GM10248 (cell line): ENCODE results near the gene POLE4.

ENCODE experiments used
- CTCF ChIA-PET: fragments of 300-600 bp; sonication (Branson Sonifier 250); formaldehyde crosslinking; extraction: SDS; loops from one replicate; lab custom pipeline; 2021; ENCODE audit warnings: antibody characterized with exemption; lab: Yijun Ruan, JAX
- POLR2A ChIA-PET: fragments of 350-650 bp; sonication (Branson Sonifier 250); formaldehyde crosslinking; extraction: SDS; loops from one replicate; lab custom pipeline; 2020; ENCODE audit warnings: antibody characterized with exemption; lab: Yijun Ruan, JAX
- DNase-seq: peaks from one replicate; pipeline ENCODE4 v3.0.0; 2012; ENCODE audit errors: extremely low spot score
- TF ChIP-seq, protein P1 (sequence below): IDR thresholded peaks from 2 replicates; pipeline ENCODE4 v1.5.1; 2012; ENCODE audit warnings: mild to moderate bottlenecking, low read depth; ENCODE audit errors: extremely low read depth, missing control alignments, control extremely low read depth

Gene POLE4

DNA sequence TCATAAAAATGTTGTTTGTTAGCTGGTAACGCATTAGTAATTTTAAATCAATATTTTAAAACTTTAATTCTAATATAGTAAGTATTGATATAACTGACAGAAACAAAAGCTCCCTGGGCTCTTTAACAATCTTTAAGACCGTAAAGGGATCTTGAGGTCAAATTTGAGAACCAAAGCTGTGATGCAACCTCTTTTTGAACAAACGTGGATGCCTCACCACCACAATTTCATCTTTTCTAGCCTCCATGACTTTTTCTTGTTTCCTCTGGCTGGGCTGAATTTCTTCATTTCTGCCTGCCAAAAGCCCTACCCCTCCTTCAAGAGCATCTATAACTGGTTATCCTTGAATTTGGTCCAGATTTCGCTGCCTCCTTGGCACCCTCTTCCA, 563 bp upstream of the POLE4 start:
- ChIA-PET POLR2A (no interaction called here), CTCF (no interaction called here)
- TF ChIP-seq, protein P1, sequence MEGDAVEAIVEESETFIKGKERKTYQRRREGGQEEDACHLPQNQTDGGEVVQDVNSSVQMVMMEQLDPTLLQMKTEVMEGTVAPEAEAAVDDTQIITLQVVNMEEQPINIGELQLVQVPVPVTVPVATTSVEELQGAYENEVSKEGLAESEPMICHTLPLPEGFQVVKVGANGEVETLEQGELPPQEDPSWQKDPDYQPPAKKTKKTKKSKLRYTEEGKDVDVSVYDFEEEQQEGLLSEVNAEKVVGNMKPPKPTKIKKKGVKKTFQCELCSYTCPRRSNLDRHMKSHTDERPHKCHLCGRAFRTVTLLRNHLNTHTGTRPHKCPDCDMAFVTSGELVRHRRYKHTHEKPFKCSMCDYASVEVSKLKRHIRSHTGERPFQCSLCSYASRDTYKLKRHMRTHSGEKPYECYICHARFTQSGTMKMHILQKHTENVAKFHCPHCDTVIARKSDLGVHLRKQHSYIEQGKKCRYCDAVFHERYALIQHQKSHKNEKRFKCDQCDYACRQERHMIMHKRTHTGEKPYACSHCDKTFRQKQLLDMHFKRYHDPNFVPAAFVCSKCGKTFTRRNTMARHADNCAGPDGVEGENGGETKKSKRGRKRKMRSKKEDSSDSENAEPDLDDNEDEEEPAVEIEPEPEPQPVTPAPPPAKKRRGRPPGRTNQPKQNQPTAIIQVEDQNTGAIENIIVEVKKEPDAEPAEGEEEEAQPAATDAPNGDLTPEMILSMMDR = no peak
- DNase-seq = no peak

DNA sequence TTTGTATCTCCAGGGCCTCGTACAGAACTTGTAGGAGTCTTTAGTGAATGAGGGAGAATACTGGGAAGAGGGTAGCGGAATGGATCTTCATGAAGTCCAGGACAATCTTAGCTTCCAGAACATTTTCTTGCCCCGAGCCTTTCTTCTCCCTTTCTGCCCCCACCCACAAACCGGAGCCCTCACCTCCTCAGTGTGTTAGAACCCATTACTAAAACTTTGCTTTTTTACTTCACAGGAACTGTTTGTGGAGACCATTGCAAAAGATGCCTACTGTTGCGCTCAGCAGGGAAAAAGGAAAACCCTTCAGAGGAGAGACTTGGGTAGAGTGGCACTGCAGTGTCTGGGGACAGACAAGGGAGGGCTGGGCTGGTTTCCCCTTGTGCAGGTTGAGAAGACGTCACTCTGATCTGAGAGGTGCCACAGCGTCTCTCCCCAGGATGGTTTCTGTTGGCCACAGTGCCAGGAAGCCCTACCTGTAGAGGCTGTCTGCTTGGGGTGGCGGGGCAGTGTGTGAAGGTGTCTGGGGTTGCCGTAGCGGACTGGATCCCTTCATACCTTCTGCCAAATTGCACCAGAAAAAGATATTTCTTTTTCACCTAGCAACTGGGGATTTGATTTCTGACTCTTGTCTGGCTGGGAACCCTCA, 786 bp downstream of the POLE4 start:
- POLR2A ChIA-PET = no interaction called here
- CTCF ChIA-PET = no interaction called here
- no peak for DNase-seq
- TF ChIP-seq, protein P1 = no peak

GRCh38 chr2:74966887-74967286, 8.4 kb downstream of the POLE4 start:
- TF ChIP-seq, protein P1 = no peak
- ChIA-PET POLR2A (no interaction called here), CTCF (interaction anchor here (1.0 to 1.6 kb wide), 4 partner anchors 10 to 48 kb away, joined by 3 read pairs; no protein-coding TSS in a partner anchor)
- DNase-seq = no peak

DNA sequence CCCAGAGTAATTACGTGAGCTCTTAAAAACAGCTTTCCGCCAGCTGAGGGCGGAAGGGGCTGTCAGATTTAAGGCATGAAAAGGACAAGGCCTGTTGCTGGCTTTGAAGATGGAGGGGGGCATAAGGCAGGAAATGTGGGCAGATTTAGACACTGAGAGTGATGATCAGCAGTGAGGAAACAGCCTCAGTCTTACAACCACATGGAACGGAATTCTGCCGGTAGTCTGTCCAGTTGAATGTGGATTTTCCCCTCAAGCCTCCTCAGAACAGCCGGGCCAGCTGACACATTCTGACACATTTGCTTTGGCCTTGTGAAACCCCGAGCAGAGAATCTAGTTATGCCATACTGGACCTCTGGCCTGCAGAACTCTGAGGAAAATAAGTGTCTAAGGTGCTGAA, 16.6 kb downstream of the POLE4 start:
- CTCF ChIA-PET = interaction anchor here (0.7 kb wide), 1 partner anchor 10 kb away, joined by 4 read pairs; no protein-coding TSS in a partner anchor

GRCh38 chr2:74979844-74980243, 21.4 kb downstream of the POLE4 start:
- POLR2A ChIA-PET = no interaction called here
- TF ChIP-seq, protein P1 = no peak
- no peak for DNase-seq
- CTCF ChIA-PET = no interaction called here

More for the DNA sequence above, 16.6 kb downstream of the POLE4 start:
- TF ChIP-seq, protein P1 = no peak
- POLR2A ChIA-PET = no interaction called here
- DNase-seq = no peak

DNA sequence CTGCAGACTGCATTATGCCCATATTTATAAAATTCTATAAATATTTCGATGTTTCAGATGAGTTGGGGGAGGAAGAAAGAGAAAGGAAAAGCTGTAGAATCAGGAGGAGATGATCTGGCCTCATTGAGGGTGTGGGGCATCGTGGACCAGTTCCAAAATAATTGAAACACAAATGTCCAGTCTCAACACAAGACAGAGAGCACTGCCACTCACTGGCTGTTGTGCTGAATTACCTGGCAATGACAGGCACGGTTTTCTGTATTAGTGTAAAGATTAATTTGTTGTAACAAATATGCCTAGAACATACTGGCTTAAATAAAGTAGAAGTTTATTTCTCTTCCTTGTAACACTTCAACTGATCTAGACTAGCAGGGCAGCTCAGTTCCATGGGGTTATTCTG, 24.1 kb downstream of the POLE4 start:
- CTCF ChIA-PET = interaction anchor here (1.0 to 1.7 kb wide), 5 partner anchors 14 to 626 kb away, joined by 3 to 5 read pairs (median 3); no protein-coding TSS in a partner anchor
- no peak for DNase-seq
- TF ChIP-seq, protein P1 = no peak
- POLR2A ChIA-PET = no interaction called here
